ENCODE data around the gene ARHGAP24.
"Not testable (repeated sequence)": the region's sequence is repeated elsewhere in the genome, so short reads cannot be mapped to it uniquely, and the experiment has no call there.

ARHGAP24 gene

GRCh38 chr4:86021671-86022070 lies 546.7 kb downstream of the ARHGAP24 start:
- not testable (repeated sequence) for H3K27ac ChIP-seq (ENCODE audit: low read depth in 2 of 2, low read length in 2 of 2); H3K4me1 ChIP-seq (ENCODE audit: control insufficient read depth in 2 of 2, insufficient read depth in 2 of 2, low read length in 2 of 2); H3K27me3 ChIP-seq (ENCODE audit: control insufficient read depth in 2 of 2, insufficient read depth in 2 of 2, low read length in 2 of 2); H3K36me3 ChIP-seq (ENCODE audit: control insufficient read depth in 2 of 2, insufficient read depth in 2 of 2, low read length in 2 of 2); H3K4me3 ChIP-seq (ENCODE audit: low read length in 2 of 2); H3K9me3 ChIP-seq (ENCODE audit: control insufficient read depth in 2 of 2, low read length in 2 of 2); H3K9ac ChIP-seq (ENCODE audit: low read depth in 1 of 2, low read length in 2 of 2)

- H3K9me3 ChIP-seq (ENCODE audit: control insufficient read depth in 2 of 2, low read length in 2 of 2), result no peaks in the 10 kb centered on the region
- no peaks in the 10 kb centered on the region for H3K27me3 ChIP-seq (ENCODE audit: control insufficient read depth in 2 of 2, insufficient read depth in 2 of 2, low read length in 2 of 2)
- no peak overlapping the region for H3K9ac ChIP-seq (ENCODE audit: low read depth in 1 of 2, low read length in 2 of 2)
- no peaks in the 10 kb centered on the region for H3K36me3 ChIP-seq (ENCODE audit: control insufficient read depth in 2 of 2, insufficient read depth in 2 of 2, low read length in 2 of 2)
- no peak overlapping the region for H3K27ac ChIP-seq (ENCODE audit: low read depth in 2 of 2, low read length in 2 of 2)
- no peaks in the 10 kb centered on the region for H3K4me1 ChIP-seq (ENCODE audit: control insufficient read depth in 2 of 2, insufficient read depth in 2 of 2, low read length in 2 of 2)
- H3K4me3 ChIP-seq (ENCODE audit: low read length in 2 of 2), result no peak overlapping the region
Observed at GRCh38 chr4:86026720-86027119, 551.8 kb downstream of the ARHGAP24 start.

- no peaks in the 10 kb centered on the region for H3K27me3 ChIP-seq (ENCODE audit: control insufficient read depth in 2 of 2, insufficient read depth in 2 of 2, low read length in 2 of 2)
- H3K36me3 ChIP-seq (ENCODE audit: control insufficient read depth in 2 of 2, insufficient read depth in 2 of 2, low read length in 2 of 2), result no peaks in the 10 kb centered on the region
- H3K4me3 ChIP-seq (ENCODE audit: low read length in 2 of 2), result no peak overlapping the region
- no peak overlapping the region for H3K27ac ChIP-seq (ENCODE audit: low read depth in 2 of 2, low read length in 2 of 2)
- H3K9ac ChIP-seq (ENCODE audit: low read depth in 1 of 2, low read length in 2 of 2), result no peak overlapping the region
- H3K9me3 ChIP-seq (ENCODE audit: control insufficient read depth in 2 of 2, low read length in 2 of 2), result no peaks in the 10 kb centered on the region
- no peaks in the 10 kb centered on the region for H3K4me1 ChIP-seq (ENCODE audit: control insufficient read depth in 2 of 2, insufficient read depth in 2 of 2, low read length in 2 of 2)
Observed at GRCh38 chr4:86031927-86032326, 557.0 kb downstream of the ARHGAP24 start.

GRCh38 chr4:86032476-86033022 lies 557.6 kb downstream of the ARHGAP24 start:
- Histone ChIP-seq H3K4me1 (ENCODE audit: control insufficient read depth in 2 of 2, insufficient read depth in 2 of 2, low read length in 2 of 2) (no peaks in the 10 kb centered on the region), H3K36me3 (ENCODE audit: control insufficient read depth in 2 of 2, insufficient read depth in 2 of 2, low read length in 2 of 2) (no peaks in the 10 kb centered on the region), H3K27ac (ENCODE audit: low read depth in 2 of 2, low read length in 2 of 2) (peak overlapping the region in 1 of 2 donors; percentile 10), H3K9ac (ENCODE audit: low read depth in 1 of 2, low read length in 2 of 2) (no peak overlapping the region), H3K4me3 (ENCODE audit: low read length in 2 of 2) (no peak overlapping the region), H3K27me3 (ENCODE audit: control insufficient read depth in 2 of 2, insufficient read depth in 2 of 2, low read length in 2 of 2) (no peaks in the 10 kb centered on the region), H3K9me3 (ENCODE audit: control insufficient read depth in 2 of 2, low read length in 2 of 2) (no peaks in the 10 kb centered on the region)

- no peaks in the 10 kb centered on the region for H3K36me3 ChIP-seq (ENCODE audit: control insufficient read depth in 2 of 2, insufficient read depth in 2 of 2, low read length in 2 of 2)
- H3K27me3 ChIP-seq (ENCODE audit: control insufficient read depth in 2 of 2, insufficient read depth in 2 of 2, low read length in 2 of 2), result no peaks in the 10 kb centered on the region
- no peak overlapping the region for H3K9ac ChIP-seq (ENCODE audit: low read depth in 1 of 2, low read length in 2 of 2)
- no peaks in the 10 kb centered on the region for H3K4me1 ChIP-seq (ENCODE audit: control insufficient read depth in 2 of 2, insufficient read depth in 2 of 2, low read length in 2 of 2)
- H3K9me3 ChIP-seq (ENCODE audit: control insufficient read depth in 2 of 2, low read length in 2 of 2), result no peaks in the 10 kb centered on the region
- H3K27ac ChIP-seq (ENCODE audit: low read depth in 2 of 2, low read length in 2 of 2), result peak overlapping the region in 1 of 2 donors; percentile 10
- no peak overlapping the region for H3K4me3 ChIP-seq (ENCODE audit: low read length in 2 of 2)
Observed at GRCh38 chr4:86033171-86033570, 558.2 kb downstream of the ARHGAP24 start.

GRCh38 chr4:86034616-86035015 lies 559.7 kb downstream of the ARHGAP24 start:
- no peaks in the 10 kb centered on the region for H3K36me3 ChIP-seq (ENCODE audit: control insufficient read depth in 2 of 2, insufficient read depth in 2 of 2, low read length in 2 of 2)

GRCh38 chr4:86035688-86036087 lies 560.7 kb downstream of the ARHGAP24 start:
- H3K27ac ChIP-seq (ENCODE audit: low read depth in 2 of 2, low read length in 2 of 2), result no peak overlapping the region
- no peaks in the 10 kb centered on the region for H3K36me3 ChIP-seq (ENCODE audit: control insufficient read depth in 2 of 2, insufficient read depth in 2 of 2, low read length in 2 of 2)
- no peaks in the 10 kb centered on the region for H3K27me3 ChIP-seq (ENCODE audit: control insufficient read depth in 2 of 2, insufficient read depth in 2 of 2, low read length in 2 of 2)
- H3K9ac ChIP-seq (ENCODE audit: low read depth in 1 of 2, low read length in 2 of 2), result no peak overlapping the region
- no peaks in the 10 kb centered on the region for H3K9me3 ChIP-seq (ENCODE audit: control insufficient read depth in 2 of 2, low read length in 2 of 2)
- no peak overlapping the region for H3K4me3 ChIP-seq (ENCODE audit: low read length in 2 of 2)
- H3K4me1 ChIP-seq (ENCODE audit: control insufficient read depth in 2 of 2, insufficient read depth in 2 of 2, low read length in 2 of 2), result no peaks in the 10 kb centered on the region

More at GRCh38 chr4:86034616-86035015, 559.7 kb downstream of the ARHGAP24 start:
- Histone ChIP-seq H3K4me1 (ENCODE audit: control insufficient read depth in 2 of 2, insufficient read depth in 2 of 2, low read length in 2 of 2) (no peaks in the 10 kb centered on the region), H3K4me3 (ENCODE audit: low read length in 2 of 2) (no peak overlapping the region), H3K9ac (ENCODE audit: low read depth in 1 of 2, low read length in 2 of 2) (no peak overlapping the region), H3K27me3 (ENCODE audit: control insufficient read depth in 2 of 2, insufficient read depth in 2 of 2, low read length in 2 of 2) (no peaks in the 10 kb centered on the region), H3K27ac (ENCODE audit: low read depth in 2 of 2, low read length in 2 of 2) (no peak overlapping the region), H3K9me3 (ENCODE audit: control insufficient read depth in 2 of 2, low read length in 2 of 2) (no peaks in the 10 kb centered on the region)

GRCh38 chr4:86036736-86037135 lies 561.8 kb downstream of the ARHGAP24 start:
- Histone ChIP-seq H3K4me1 (ENCODE audit: control insufficient read depth in 2 of 2, insufficient read depth in 2 of 2, low read length in 2 of 2) (no peaks in the 10 kb centered on the region), H3K36me3 (ENCODE audit: control insufficient read depth in 2 of 2, insufficient read depth in 2 of 2, low read length in 2 of 2) (no peaks in the 10 kb centered on the region), H3K27me3 (ENCODE audit: control insufficient read depth in 2 of 2, insufficient read depth in 2 of 2, low read length in 2 of 2) (no peaks in the 10 kb centered on the region), H3K4me3 (ENCODE audit: low read length in 2 of 2) (no peak overlapping the region), H3K9me3 (ENCODE audit: control insufficient read depth in 2 of 2, low read length in 2 of 2) (no peaks in the 10 kb centered on the region), H3K27ac (ENCODE audit: low read depth in 2 of 2, low read length in 2 of 2) (no peak overlapping the region), H3K9ac (ENCODE audit: low read depth in 1 of 2, low read length in 2 of 2) (no peak overlapping the region)

GRCh38 chr4:86038037-86038436 lies 563.1 kb downstream of the ARHGAP24 start:
- no peak overlapping the region for H3K9ac ChIP-seq (ENCODE audit: low read depth in 1 of 2, low read length in 2 of 2)
- no peaks in the 10 kb centered on the region for H3K4me1 ChIP-seq (ENCODE audit: control insufficient read depth in 2 of 2, insufficient read depth in 2 of 2, low read length in 2 of 2)
- no peaks in the 10 kb centered on the region for H3K9me3 ChIP-seq (ENCODE audit: control insufficient read depth in 2 of 2, low read length in 2 of 2)
- H3K27ac ChIP-seq (ENCODE audit: low read depth in 2 of 2, low read length in 2 of 2), result no peak overlapping the region
- H3K4me3 ChIP-seq (ENCODE audit: low read length in 2 of 2), result no peak overlapping the region
- no peaks in the 10 kb centered on the region for H3K36me3 ChIP-seq (ENCODE audit: control insufficient read depth in 2 of 2, insufficient read depth in 2 of 2, low read length in 2 of 2)
- no peaks in the 10 kb centered on the region for H3K27me3 ChIP-seq (ENCODE audit: control insufficient read depth in 2 of 2, insufficient read depth in 2 of 2, low read length in 2 of 2)

- H3K27ac ChIP-seq (ENCODE audit: low read depth in 2 of 2, low read length in 2 of 2), result no peak overlapping the region
- peak overlapping the region in 1 of 2 donors; percentile 28 for H3K9ac ChIP-seq (ENCODE audit: low read depth in 1 of 2, low read length in 2 of 2)
- H3K4me3 ChIP-seq (ENCODE audit: low read length in 2 of 2), result no peak overlapping the region
- no peaks in the 10 kb centered on the region for H3K27me3 ChIP-seq (ENCODE audit: control insufficient read depth in 2 of 2, insufficient read depth in 2 of 2, low read length in 2 of 2)
- H3K9me3 ChIP-seq (ENCODE audit: control insufficient read depth in 2 of 2, low read length in 2 of 2), result no peaks in the 10 kb centered on the region
- H3K36me3 ChIP-seq (ENCODE audit: control insufficient read depth in 2 of 2, insufficient read depth in 2 of 2, low read length in 2 of 2), result no peaks in the 10 kb centered on the region
- H3K4me1 ChIP-seq (ENCODE audit: control insufficient read depth in 2 of 2, insufficient read depth in 2 of 2, low read length in 2 of 2), result no peaks in the 10 kb centered on the region
Observed at GRCh38 chr4:86043755-86044592, 569.0 kb downstream of the ARHGAP24 start.

Measured in mucosa of rectum (tissue), 2 donors.